ENCODE results near the gene CTXN1. TPM values are rescaled to one million over a fixed set of nuclear protein-coding genes. Genes with fewer than 3 reads are reported as not detected.
A peak's percentile ranks its signal among the peaks of the same experiment; 100 is the strongest.

CTXN1 gene
- total RNA-seq, 1 donor from 2014 or later = 2.2 TPM

GRCh38 chr19:7915250-7916102 lies 10.5 kb downstream of the CTXN1 start:
- DNase-seq (ENCODE audit: low spot score) = no peak

GRCh38 chr19:7914598-7915045 lies 11.3 kb downstream of the CTXN1 start, which contains the start of gene TGFBR3L:
TGFBR3L (plus strand) TSS chr19:7914830.
- no peak for DNase-seq (ENCODE audit: low spot score)

- no peak for DNase-seq (ENCODE audit: low spot score)
Observed at GRCh38 chr19:7914099-7914498, 11.8 kb downstream of the CTXN1 start.

GRCh38 chr19:7913652-7914051 lies 12.3 kb downstream of the CTXN1 start:
- DNase-seq (ENCODE audit: low spot score) = no peak

GRCh38 chr19:7912697-7913564 lies 13.0 kb downstream of the CTXN1 start:
- DNase-seq (ENCODE audit: low spot score) = no peak

GRCh38 chr19:7912144-7912696 lies 13.7 kb downstream of the CTXN1 start:
- DNase-seq (ENCODE audit: low spot score) = no peak

- no peak for DNase-seq (ENCODE audit: low spot score)
Observed at GRCh38 chr19:7911508-7912143, 14.3 kb downstream of the CTXN1 start.

- no peak for DNase-seq (ENCODE audit: low spot score)
Observed at GRCh38 chr19:7910321-7911161, 15.4 kb downstream of the CTXN1 start.

GRCh38 chr19:7909471-7910067 lies 16.4 kb downstream of the CTXN1 start:
- no peak for DNase-seq (ENCODE audit: low spot score)

GRCh38 chr19:7908742-7909461 lies 17.0 kb downstream of the CTXN1 start:
- DNase-seq (ENCODE audit: low spot score) = peak; percentile 40

- DNase-seq (ENCODE audit: low spot score) = peak; percentile 40
Observed at GRCh38 chr19:7908078-7908699, 17.7 kb downstream of the CTXN1 start.

- no peak for DNase-seq (ENCODE audit: low spot score)
Observed at GRCh38 chr19:7907544-7907943, 18.4 kb downstream of the CTXN1 start.

GRCh38 chr19:7907122-7907521 lies 18.8 kb downstream of the CTXN1 start:
- DNase-seq (ENCODE audit: low spot score) = no peak

GRCh38 chr19:7905859-7906258 lies 20.1 kb downstream of the CTXN1 start:
- no peak for DNase-seq (ENCODE audit: low spot score)

- no peak for DNase-seq (ENCODE audit: low spot score)
Observed at GRCh38 chr19:7905268-7905667, 20.7 kb downstream of the CTXN1 start.

- DNase-seq (ENCODE audit: low spot score) = peak; percentile 66
Observed at GRCh38 chr19:7904074-7905020, 21.6 kb downstream of the CTXN1 start.

- peak; percentile 100 for DNase-seq (ENCODE audit: low spot score)
Observed at GRCh38 chr19:7903244-7904073, 22.5 kb downstream of the CTXN1 start, which contains the start of gene MAP2K7. MAP2K7 (plus strand) TSS chr19:7903877; CDS start chr19:7903945, 68 bp downstream.

Measured in ureter (tissue), 1 donor.